H9 (cell line): ENCODE data around the gene LEPROT. TPM values are rescaled to one million over a fixed set of nuclear protein-coding genes. Genes with fewer than 3 reads are reported as not detected.

Experiments
- DNase-seq: peaks from one replicate; pipeline ENCODE4 v3.0.0-alpha.2; 2017
- H2AFZ ChIP-seq: one replicate; pipeline ENCODE4 v1.6.1; 2013; ENCODE audit warnings: mild to moderate bottlenecking, low read length, control low read depth, moderate library complexity
- H2AK5ac ChIP-seq: 2 replicates; pipeline ENCODE4 v1.6.1; 2013; ENCODE audit warnings: low read length, control low read depth, mixed read lengths; ENCODE audit not compliant: insufficient read length
- H2BK120ac ChIP-seq: one replicate; pipeline ENCODE4 v1.6.1; 2013; ENCODE audit warnings: low read depth, mild to moderate bottlenecking, low read length, control low read depth, inconsistent platforms; ENCODE audit not compliant: poor library complexity, severe bottlenecking
- H2BK12ac ChIP-seq: 2 replicates; pipeline ENCODE4 v1.6.1; 2013; ENCODE audit warnings: low read length, control low read depth, mixed read lengths, low read depth; ENCODE audit not compliant: insufficient read length
- H2BK15ac ChIP-seq: 2 replicates; pipeline ENCODE4 v1.6.1; 2013; ENCODE audit warnings: low read depth, low read length, control low read depth
- H2BK20ac ChIP-seq: one replicate; pipeline ENCODE4 v1.6.1; 2013; ENCODE audit warnings: low read depth, mild to moderate bottlenecking, low read length, control low read depth, inconsistent platforms; ENCODE audit not compliant: poor library complexity, severe bottlenecking
- H2BK5ac ChIP-seq: 2 replicates; pipeline ENCODE4 v1.6.1; 2013; ENCODE audit warnings: low read length, control low read depth, mixed read lengths; ENCODE audit not compliant: insufficient read length
- H3K14ac ChIP-seq: 2 replicates; pipeline ENCODE4 v1.6.1; 2013; ENCODE audit warnings: low read length, control low read depth; ENCODE audit not compliant: insufficient read depth
- H3K18ac ChIP-seq: 2 replicates; pipeline ENCODE4 v1.6.1; 2013; ENCODE audit warnings: low read depth, mild to moderate bottlenecking, mixed read lengths, low read length, control low read depth; ENCODE audit not compliant: insufficient read length
- H3K23ac ChIP-seq: 2 replicates; pipeline ENCODE4 v1.6.1; 2013; ENCODE audit warnings: low read length, control low read depth, mixed read lengths, low read depth; ENCODE audit not compliant: insufficient read length
- H3K23me2 ChIP-seq: 2 replicates; pipeline ENCODE4 v1.6.1; 2013; ENCODE audit warnings: low read depth, mild to moderate bottlenecking, mixed read lengths, low read length, control low read depth; ENCODE audit not compliant: insufficient read length, poor library complexity, severe bottlenecking
- H3K27ac ChIP-seq: 2 replicates; pipeline ENCODE4 v1.5.1; 2013; ENCODE audit warnings: low read length, control low read depth, mixed read lengths, low read depth; ENCODE audit not compliant: insufficient read length
- H3K27me3 ChIP-seq: 2 replicates; pipeline ENCODE4 v1.6.1; 2013; ENCODE audit warnings: low read length, control low read depth, inconsistent platforms; ENCODE audit not compliant: insufficient read depth
- H3K4ac ChIP-seq: 2 replicates; pipeline ENCODE4 v1.6.1; 2013; ENCODE audit warnings: low read depth, mild to moderate bottlenecking, control low read depth, inconsistent platforms, low read length, moderate library complexity
- H3K4me1 ChIP-seq: 2 replicates; pipeline ENCODE4 v1.6.1; 2013; ENCODE audit warnings: low read length, control low read depth, inconsistent platforms; ENCODE audit not compliant: insufficient read depth
- H3K4me2 ChIP-seq: 2 replicates; pipeline ENCODE4 v1.6.1; 2013; ENCODE audit warnings: low read length, control low read depth, mixed read lengths; ENCODE audit not compliant: insufficient read length, insufficient read depth
- H3K56ac ChIP-seq: 2 replicates; pipeline ENCODE4 v1.6.1; 2013; ENCODE audit warnings: low read depth, mild to moderate bottlenecking, mixed read lengths, low read length, control low read depth; ENCODE audit not compliant: insufficient read length
- H3K79me1 ChIP-seq: 2 replicates; pipeline ENCODE4 v1.6.1; 2013; ENCODE audit warnings: low read depth, mild to moderate bottlenecking, moderate library complexity, low read length, control low read depth, inconsistent platforms; ENCODE audit not compliant: insufficient read depth, poor library complexity, severe bottlenecking
- H3K79me2 ChIP-seq: 2 replicates; pipeline ENCODE4 v1.6.1; 2013; ENCODE audit warnings: low read length, control low read depth, inconsistent platforms; ENCODE audit not compliant: insufficient read depth
- H3K9ac ChIP-seq: 2 replicates; pipeline ENCODE4 v1.6.1; 2013; ENCODE audit warnings: low read length, control low read depth, mixed read lengths; ENCODE audit not compliant: insufficient read length; ENCODE audit errors: extremely low read depth
- H3K9me3 ChIP-seq: one replicate; pipeline ENCODE4 v1.6.1; 2013; ENCODE audit warnings: low read depth, low read length, inconsistent platforms; ENCODE audit not compliant: control insufficient read depth
- H3T11ph ChIP-seq: one replicate; pipeline ENCODE4 v1.6.1; 2013; ENCODE audit warnings: mild to moderate bottlenecking, low read length, control low read depth, inconsistent platforms
- H4K20me1 ChIP-seq: one replicate; pipeline ENCODE4 v1.6.1; 2013; ENCODE audit not compliant: control insufficient read depth, insufficient read length, insufficient read depth
- H4K5ac ChIP-seq: 2 replicates; pipeline ENCODE4 v1.6.1; 2013; ENCODE audit warnings: low read depth, mild to moderate bottlenecking, mixed read lengths, low read length, control low read depth; ENCODE audit not compliant: insufficient read length
- H4K8ac ChIP-seq: replicated peaks from 2 replicates; pipeline ENCODE4 v1.6.1; 2013; ENCODE audit warnings: low read length, control low read depth, mixed read lengths, low read depth; ENCODE audit not compliant: insufficient read length
- H4K91ac ChIP-seq: 2 replicates; pipeline ENCODE4 v1.6.1; 2013; ENCODE audit warnings: low read depth, mild to moderate bottlenecking, moderate library complexity, mixed read lengths, low read length, control low read depth; ENCODE audit not compliant: insufficient read length
- H3K27ac Mint-ChIP-seq, 3 experiments: 2 replicates in 2 of 3; 3 replicates in 1 of 3; pipeline ENCODE4 v1.8.0; 2020 to 2021; ENCODE audit warnings: mixed read lengths in 3 of 3, mild to moderate bottlenecking in 1 of 3, moderate library complexity in 1 of 3
- H3K27me3 Mint-ChIP-seq: 2 replicates; pipeline ENCODE4 v1.8.0; 2021; ENCODE audit warnings: low read depth, mild to moderate bottlenecking, moderate library complexity, mixed read lengths
- H3K36me3 Mint-ChIP-seq, 3 experiments: 2 replicates in 2 of 3; 3 replicates in 1 of 3; pipeline ENCODE4 v1.8.0; 2020 to 2021; ENCODE audit warnings: low read depth in 3 of 3, mixed read lengths in 3 of 3; ENCODE audit not compliant: insufficient read depth in 1 of 3
- H3K4me1 Mint-ChIP-seq, 2 experiments: 2 replicates each; pipeline ENCODE4 v1.8.0; 2020; ENCODE audit warnings: mixed read lengths in 2 of 2
- H3K4me3 Mint-ChIP-seq, 2 experiments: 2 replicates in 1 of 2; 3 replicates in 1 of 2; pipeline ENCODE4 v1.8.0; 2020 to 2021; ENCODE audit warnings: mild to moderate bottlenecking in 2 of 2, mixed read lengths in 2 of 2, moderate library complexity in 1 of 2
- H3K9me3 Mint-ChIP-seq, 2 experiments: 2 replicates in 1 of 2; 3 replicates in 1 of 2; pipeline ENCODE4 v1.8.0; 2020; ENCODE audit warnings: mild to moderate bottlenecking in 2 of 2, mixed read lengths in 2 of 2, moderate library complexity in 1 of 2
- total RNA-seq: library from RNA; stranded (reverse); gene quantifications from 2 replicates; pipeline ENCODE4 v1.2.1, GENCODE V29; 2021
- TF ChIP-seq, protein P1 (sequence below): fragments of 200-600 bp; sonication (generic); conservative IDR thresholded peaks from 3 replicates; pipeline ENCODE4 v1.8.0; 2021; ENCODE audit warnings: antibody characterized with exemption, mild to moderate bottlenecking

LEPROT gene
- total RNA-seq, 1 experiment from 2014 or later: 32.6 TPM

DNA sequence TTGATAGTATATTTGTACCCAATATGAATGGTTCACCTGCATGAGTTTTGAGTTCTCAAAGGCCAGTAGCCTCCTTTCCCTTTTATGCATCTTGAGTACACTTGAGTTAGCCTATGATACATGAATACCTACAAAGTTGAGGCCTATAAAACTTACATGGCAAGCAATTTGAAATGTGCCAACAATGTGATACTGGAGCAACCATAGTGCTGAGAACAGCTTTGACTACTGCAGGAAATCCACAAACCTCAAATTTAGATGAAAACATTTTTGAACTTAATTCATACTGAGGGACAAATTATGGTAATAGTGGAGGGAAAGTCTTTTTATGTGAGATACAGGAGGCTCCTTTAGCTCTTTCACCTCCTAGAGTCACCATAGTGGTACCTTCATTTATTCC, 37.4 kb downstream of the LEPROT start:
- Histone ChIP-seq H4K91ac (no peak overlapping the region), H2BK12ac (no peak overlapping the region), H3K23ac (no peak overlapping the region), H2AK5ac (no peak overlapping the region), H4K5ac (no peak overlapping the region), H3K9ac (no peak overlapping the region), H3K4me2 (no peak overlapping the region), H2AFZ (no peak overlapping the region), H2BK120ac (no peak overlapping the region), H3K9me3 (no peaks in the 10 kb centered on the region), H4K20me1 (no peaks in the 10 kb centered on the region), H2BK15ac (no peak overlapping the region), H3K79me1 (no peaks in the 10 kb centered on the region), H3K79me2 (no peaks in the 10 kb centered on the region), H4K8ac (no peak overlapping the region), H3K4ac (no peak overlapping the region), H2BK20ac (no peak overlapping the region), H3K56ac (no peak overlapping the region), H3K18ac (no peak overlapping the region), H2BK5ac (no peak overlapping the region), H3K27ac (no peak overlapping the region), H3K27me3 (no peaks in the 10 kb centered on the region), H3K23me2 (no peaks in the 10 kb centered on the region), H3K14ac (no peak overlapping the region), H3K4me1 (peaks cover 3% of the 10 kb centered on the region; the same call in 1 of the 2 replicates), H3T11ph (no peak overlapping the region)
- peaks cover 24 to 28% of the 10 kb centered on the region in 2 experiments for H3K4me1 Mint-ChIP-seq
- H3K27ac Mint-ChIP-seq: no peak overlapping the region
- H3K36me3 Mint-ChIP-seq: peaks cover 9 to 24% (median 11%) of the 10 kb centered on the region in 3 experiments
- no peak for DNase-seq
- H3K9me3 Mint-ChIP-seq: peaks cover 20 to 22% of the 10 kb centered on the region in 2 experiments
- no peaks in the 10 kb centered on the region; the same call in 1 of the 2 replicates for H3K27me3 Mint-ChIP-seq
- TF ChIP-seq, protein P1, sequence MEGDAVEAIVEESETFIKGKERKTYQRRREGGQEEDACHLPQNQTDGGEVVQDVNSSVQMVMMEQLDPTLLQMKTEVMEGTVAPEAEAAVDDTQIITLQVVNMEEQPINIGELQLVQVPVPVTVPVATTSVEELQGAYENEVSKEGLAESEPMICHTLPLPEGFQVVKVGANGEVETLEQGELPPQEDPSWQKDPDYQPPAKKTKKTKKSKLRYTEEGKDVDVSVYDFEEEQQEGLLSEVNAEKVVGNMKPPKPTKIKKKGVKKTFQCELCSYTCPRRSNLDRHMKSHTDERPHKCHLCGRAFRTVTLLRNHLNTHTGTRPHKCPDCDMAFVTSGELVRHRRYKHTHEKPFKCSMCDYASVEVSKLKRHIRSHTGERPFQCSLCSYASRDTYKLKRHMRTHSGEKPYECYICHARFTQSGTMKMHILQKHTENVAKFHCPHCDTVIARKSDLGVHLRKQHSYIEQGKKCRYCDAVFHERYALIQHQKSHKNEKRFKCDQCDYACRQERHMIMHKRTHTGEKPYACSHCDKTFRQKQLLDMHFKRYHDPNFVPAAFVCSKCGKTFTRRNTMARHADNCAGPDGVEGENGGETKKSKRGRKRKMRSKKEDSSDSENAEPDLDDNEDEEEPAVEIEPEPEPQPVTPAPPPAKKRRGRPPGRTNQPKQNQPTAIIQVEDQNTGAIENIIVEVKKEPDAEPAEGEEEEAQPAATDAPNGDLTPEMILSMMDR: no peak
- H3K4me3 Mint-ChIP-seq: no peak overlapping the region
